ENCODE results near the gene ME1.

The ME1 gene

GRCh38 chr6:83413068-83413467 lies 17.8 kb downstream of the ME1 start:
- H4K8ac ChIP-seq (ENCODE audit: low read depth, low read length) = no peak overlapping the region
- no CpG with 5 or more reads among the region's 2 CpGs for WGBS (ENCODE audit: extremely low coverage, insufficient coverage, low lambda C conversion rate)
- no peaks in the 10 kb centered on the region for H3K36me3 ChIP-seq (ENCODE audit: control insufficient read depth, insufficient read depth, low read length)
- DNase-seq = no peak
- no peak overlapping the region for H3K4ac ChIP-seq (ENCODE audit: low read depth, low read length)
- H3K4me2 ChIP-seq (ENCODE audit: low read length) = no peak overlapping the region
- no peak overlapping the region for H2AK5ac ChIP-seq (ENCODE audit: low read length)
- no peak overlapping the region for H3K23ac ChIP-seq (ENCODE audit: low read length)
- no peak overlapping the region for H3K4me3 ChIP-seq (ENCODE audit: low read length)
- H3K56ac ChIP-seq (ENCODE audit: low read length) = no peak overlapping the region
- no peaks in the 10 kb centered on the region for H3K4me1 ChIP-seq (ENCODE audit: control insufficient read depth, low read depth, low read length)
- no peak overlapping the region for H4K5ac ChIP-seq (ENCODE audit: low read length)
- no peak overlapping the region for H2BK15ac ChIP-seq (replicated peaks; ENCODE audit: low read depth)
- H2BK5ac ChIP-seq (ENCODE audit: low read length) = no peak overlapping the region
- H3K27me3 ChIP-seq (ENCODE audit: insufficient read depth, low read length, poor library complexity) = no peaks in the 10 kb centered on the region
- no peak overlapping the region for H2BK120ac ChIP-seq (ENCODE audit: low read depth, low read length)
- H3K9ac ChIP-seq (ENCODE audit: low read length) = no peak overlapping the region
- H3K18ac ChIP-seq (ENCODE audit: low read length) = no peak overlapping the region
- H3K79me1 ChIP-seq (ENCODE audit: low read length) = no peaks in the 10 kb centered on the region
- no peaks in the 10 kb centered on the region for H3K79me2 ChIP-seq (ENCODE audit: control insufficient read depth, insufficient read depth, low read length)
- H3K27ac ChIP-seq (ENCODE audit: low read depth, low read length) = no peak overlapping the region

DNA sequence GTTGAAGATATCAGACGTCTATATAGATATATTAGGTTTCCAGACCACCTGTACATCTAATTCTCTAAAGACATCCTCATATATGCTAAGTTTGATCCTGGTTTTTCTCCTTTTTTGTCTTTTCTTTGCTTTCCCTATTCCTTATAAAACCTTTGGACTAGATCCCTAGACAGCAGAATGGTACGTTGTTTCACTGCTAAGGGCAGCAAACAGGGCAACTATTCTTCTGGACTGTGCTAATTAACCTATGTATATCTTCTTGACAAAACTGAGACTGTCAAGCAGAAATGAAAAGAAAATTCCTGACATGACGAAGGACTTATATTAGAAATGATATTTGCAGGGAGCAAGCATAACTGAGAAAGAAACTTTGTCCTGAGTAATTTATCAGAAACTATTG lies 19.1 kb downstream of the ME1 start:
- no peak overlapping the region for H2BK15ac ChIP-seq (replicated peaks; ENCODE audit: low read depth)
- H3K36me3 ChIP-seq (ENCODE audit: control insufficient read depth, insufficient read depth, low read length) = no peaks in the 10 kb centered on the region
- no peak overlapping the region for H4K8ac ChIP-seq (ENCODE audit: low read depth, low read length)
- no peaks in the 10 kb centered on the region for H3K27me3 ChIP-seq (ENCODE audit: insufficient read depth, low read length, poor library complexity)
- H3K23ac ChIP-seq (ENCODE audit: low read length) = no peak overlapping the region
- no peak overlapping the region for H3K4me3 ChIP-seq (ENCODE audit: low read length)
- no peak for DNase-seq
- no CpG with 5 or more reads among the region's 3 CpGs for WGBS (ENCODE audit: extremely low coverage, insufficient coverage, low lambda C conversion rate)
- H2BK120ac ChIP-seq (ENCODE audit: low read depth, low read length) = no peak overlapping the region
- no peaks in the 10 kb centered on the region for H3K79me2 ChIP-seq (ENCODE audit: control insufficient read depth, insufficient read depth, low read length)
- no peak overlapping the region for H3K27ac ChIP-seq (ENCODE audit: low read depth, low read length)
- no peak overlapping the region for H4K5ac ChIP-seq (ENCODE audit: low read length)
- no peak overlapping the region for H2BK5ac ChIP-seq (ENCODE audit: low read length)
- H3K4ac ChIP-seq (ENCODE audit: low read depth, low read length) = no peak overlapping the region
- no peak overlapping the region for H2AK5ac ChIP-seq (ENCODE audit: low read length)
- H3K18ac ChIP-seq (ENCODE audit: low read length) = no peak overlapping the region
- H3K79me1 ChIP-seq (ENCODE audit: low read length) = no peaks in the 10 kb centered on the region
- H3K56ac ChIP-seq (ENCODE audit: low read length) = no peak overlapping the region
- no peaks in the 10 kb centered on the region for H3K4me1 ChIP-seq (ENCODE audit: control insufficient read depth, low read depth, low read length)
- H3K4me2 ChIP-seq (ENCODE audit: low read length) = no peak overlapping the region
- no peak overlapping the region for H3K9ac ChIP-seq (ENCODE audit: low read length)

- Histone ChIP-seq H3K23ac (ENCODE audit: low read length) (no peak overlapping the region), H4K5ac (ENCODE audit: low read length) (no peak overlapping the region), H3K9ac (ENCODE audit: low read length) (no peak overlapping the region), H3K79me2 (ENCODE audit: control insufficient read depth, insufficient read depth, low read length) (no peaks in the 10 kb centered on the region), H3K4ac (ENCODE audit: low read depth, low read length) (no peak overlapping the region), H3K4me1 (ENCODE audit: control insufficient read depth, low read depth, low read length) (no peaks in the 10 kb centered on the region), H2BK5ac (ENCODE audit: low read length) (no peak overlapping the region), H2BK15ac (replicated peaks; ENCODE audit: low read depth) (no peak overlapping the region), H3K56ac (ENCODE audit: low read length) (no peak overlapping the region), H3K27ac (ENCODE audit: low read depth, low read length) (no peak overlapping the region), H4K8ac (ENCODE audit: low read depth, low read length) (no peak overlapping the region), H2AK5ac (ENCODE audit: low read length) (no peak overlapping the region), H3K36me3 (ENCODE audit: control insufficient read depth, insufficient read depth, low read length) (no peaks in the 10 kb centered on the region), H3K27me3 (ENCODE audit: insufficient read depth, low read length, poor library complexity) (no peaks in the 10 kb centered on the region), H3K4me3 (ENCODE audit: low read length) (no peak overlapping the region), H3K4me2 (ENCODE audit: low read length) (no peak overlapping the region), H2BK120ac (ENCODE audit: low read depth, low read length) (no peak overlapping the region), H3K18ac (ENCODE audit: low read length) (no peak overlapping the region), H3K79me1 (ENCODE audit: low read length) (no peaks in the 10 kb centered on the region)
- peak; percentile 28 for DNase-seq
- WGBS (ENCODE audit: extremely low coverage, insufficient coverage, low lambda C conversion rate) = no CpG with 5 or more reads among the region's 1 CpG
These were observed 27.7 kb downstream of the ME1 start for GRCh38 chr6:83403191-83403590.

- Histone ChIP-seq H3K4ac (ENCODE audit: low read depth, low read length) (no peak overlapping the region), H3K27me3 (ENCODE audit: insufficient read depth, low read length, poor library complexity) (no peaks in the 10 kb centered on the region), H3K18ac (ENCODE audit: low read length) (no peak overlapping the region), H3K79me2 (ENCODE audit: control insufficient read depth, insufficient read depth, low read length) (no peaks in the 10 kb centered on the region), H2BK5ac (ENCODE audit: low read length) (no peak overlapping the region), H3K4me2 (ENCODE audit: low read length) (no peak overlapping the region), H3K23ac (ENCODE audit: low read length) (no peak overlapping the region), H3K36me3 (ENCODE audit: control insufficient read depth, insufficient read depth, low read length) (no peaks in the 10 kb centered on the region), H4K5ac (ENCODE audit: low read length) (no peak overlapping the region), H2AK5ac (ENCODE audit: low read length) (no peak overlapping the region), H2BK120ac (ENCODE audit: low read depth, low read length) (no peak overlapping the region), H3K9ac (ENCODE audit: low read length) (no peak overlapping the region), H3K27ac (ENCODE audit: low read depth, low read length) (no peak overlapping the region), H2BK15ac (replicated peaks; ENCODE audit: low read depth) (no peak overlapping the region), H3K56ac (ENCODE audit: low read length) (no peak overlapping the region), H3K79me1 (ENCODE audit: low read length) (no peaks in the 10 kb centered on the region), H4K8ac (ENCODE audit: low read depth, low read length) (no peak overlapping the region), H3K4me3 (ENCODE audit: low read length) (no peak overlapping the region), H3K4me1 (ENCODE audit: control insufficient read depth, low read depth, low read length) (no peaks in the 10 kb centered on the region)
- WGBS (ENCODE audit: extremely low coverage, insufficient coverage, low lambda C conversion rate) = no CpG with 5 or more reads among the region's 2 CpGs
- no peak for DNase-seq
These were observed 41.2 kb downstream of the ME1 start for GRCh38 chr6:83389606-83390005.

- H3K23ac ChIP-seq (ENCODE audit: low read length) = no peak overlapping the region
- H3K56ac ChIP-seq (ENCODE audit: low read length) = no peak overlapping the region
- no peak overlapping the region for H2AK5ac ChIP-seq (ENCODE audit: low read length)
- no peak overlapping the region for H2BK120ac ChIP-seq (ENCODE audit: low read depth, low read length)
- no peaks in the 10 kb centered on the region for H3K27me3 ChIP-seq (ENCODE audit: insufficient read depth, low read length, poor library complexity)
- H2BK15ac ChIP-seq (replicated peaks; ENCODE audit: low read depth) = no peak overlapping the region
- H3K4me1 ChIP-seq (ENCODE audit: control insufficient read depth, low read depth, low read length) = no peaks in the 10 kb centered on the region
- H3K9ac ChIP-seq (ENCODE audit: low read length) = no peak overlapping the region
- no peak overlapping the region for H3K4ac ChIP-seq (ENCODE audit: low read depth, low read length)
- no peaks in the 10 kb centered on the region for H3K79me2 ChIP-seq (ENCODE audit: control insufficient read depth, insufficient read depth, low read length)
- H2BK5ac ChIP-seq (ENCODE audit: low read length) = no peak overlapping the region
- no peaks in the 10 kb centered on the region for H3K36me3 ChIP-seq (ENCODE audit: control insufficient read depth, insufficient read depth, low read length)
- H3K27ac ChIP-seq (ENCODE audit: low read depth, low read length) = no peak overlapping the region
- H4K8ac ChIP-seq (ENCODE audit: low read depth, low read length) = no peak overlapping the region
- H3K18ac ChIP-seq (ENCODE audit: low read length) = no peak overlapping the region
- H3K4me2 ChIP-seq (ENCODE audit: low read length) = no peak overlapping the region
- H3K4me3 ChIP-seq (ENCODE audit: low read length) = no peak overlapping the region
- H4K5ac ChIP-seq (ENCODE audit: low read length) = no peak overlapping the region
- no peaks in the 10 kb centered on the region for H3K79me1 ChIP-seq (ENCODE audit: low read length)
- no peak for DNase-seq
- no CpG with 5 or more reads among the region's 3 CpGs for WGBS (ENCODE audit: extremely low coverage, insufficient coverage, low lambda C conversion rate)
These were observed 45.4 kb downstream of the ME1 start for GRCh38 chr6:83385473-83385872.

GRCh38 chr6:83384751-83385150 lies 46.1 kb downstream of the ME1 start:
- Histone ChIP-seq H3K4me2 (ENCODE audit: low read length) (no peak overlapping the region), H3K79me1 (ENCODE audit: low read length) (no peaks in the 10 kb centered on the region), H4K8ac (ENCODE audit: low read depth, low read length) (no peak overlapping the region), H2BK15ac (replicated peaks; ENCODE audit: low read depth) (no peak overlapping the region), H3K4me1 (ENCODE audit: control insufficient read depth, low read depth, low read length) (no peaks in the 10 kb centered on the region), H4K5ac (ENCODE audit: low read length) (no peak overlapping the region), H3K4ac (ENCODE audit: low read depth, low read length) (no peak overlapping the region), H3K18ac (ENCODE audit: low read length) (no peak overlapping the region), H3K79me2 (ENCODE audit: control insufficient read depth, insufficient read depth, low read length) (no peaks in the 10 kb centered on the region), H3K56ac (ENCODE audit: low read length) (no peak overlapping the region), H2BK120ac (ENCODE audit: low read depth, low read length) (no peak overlapping the region), H3K36me3 (ENCODE audit: control insufficient read depth, insufficient read depth, low read length) (no peaks in the 10 kb centered on the region), H3K23ac (ENCODE audit: low read length) (no peak overlapping the region), H3K27ac (ENCODE audit: low read depth, low read length) (no peak overlapping the region), H3K9ac (ENCODE audit: low read length) (no peak overlapping the region), H3K4me3 (ENCODE audit: low read length) (no peak overlapping the region), H2BK5ac (ENCODE audit: low read length) (no peak overlapping the region), H2AK5ac (ENCODE audit: low read length) (no peak overlapping the region), H3K27me3 (ENCODE audit: insufficient read depth, low read length, poor library complexity) (no peaks in the 10 kb centered on the region)
- DNase-seq = no peak

Measured in mesendoderm (in vitro differentiated cells).